Stimulated activated CD8-positive, alpha-beta memory T cell treated with anti-CD3 and anti-CD28 coated beads, Interleukin-15, amount 100 ng/mL, for 24 hours (primary cell): ENCODE data around the gene TIGD1.
A peak's percentile ranks its signal among the peaks of the same experiment; 100 is the strongest.

Experiments
- DNase-seq: peaks from one replicate; pipeline ENCODE4 v3.0.0-alpha.2; 2020; ENCODE audit warnings: low read depth

TIGD1 gene

DNA sequence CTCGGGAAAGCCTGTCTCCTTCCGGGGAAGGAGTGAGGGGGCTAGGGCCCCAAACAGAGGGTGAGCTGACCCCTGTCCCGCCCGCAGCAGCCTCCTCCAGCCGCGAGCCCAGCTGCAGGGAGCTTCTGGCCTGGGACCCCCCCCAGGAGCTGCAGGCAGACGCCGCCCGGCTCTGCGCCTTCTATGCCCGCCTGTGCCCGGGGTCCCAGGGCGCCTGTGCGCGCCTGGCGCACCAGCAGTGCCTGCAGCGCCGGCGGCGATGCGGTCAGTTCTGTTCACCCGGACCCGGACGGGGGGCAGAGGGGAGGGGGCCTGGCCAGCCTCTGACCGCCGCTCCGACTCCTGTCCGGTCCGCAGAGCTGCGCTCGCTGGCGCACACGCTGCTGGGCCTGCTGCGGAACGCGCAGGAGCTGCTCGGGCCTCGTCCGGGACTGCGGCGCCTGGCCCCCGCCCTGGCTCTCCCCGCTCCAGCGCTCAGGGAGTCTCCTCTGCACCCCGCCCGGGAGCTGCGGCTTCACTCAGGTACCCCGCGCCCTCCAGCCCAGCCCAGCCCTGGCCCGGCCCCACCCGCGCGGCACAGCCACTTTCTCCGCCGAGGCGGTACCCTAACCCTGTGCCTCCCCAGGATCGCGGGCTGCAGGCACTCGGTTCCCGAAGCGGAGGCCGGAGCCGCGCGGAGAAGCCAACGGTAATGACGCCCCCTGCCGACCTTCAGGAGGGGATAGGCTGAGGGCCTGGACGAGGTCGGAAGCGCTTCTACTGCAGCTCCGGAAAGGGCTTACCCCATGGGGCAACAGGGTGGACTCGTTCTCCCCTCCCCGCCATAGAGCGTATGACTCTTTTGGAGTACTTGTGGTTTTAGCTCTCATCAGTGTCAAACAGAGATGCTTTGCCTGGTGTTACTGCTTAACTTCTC is 26.4 kb downstream of the TIGD1 start:
- no peak for DNase-seq

DNA sequence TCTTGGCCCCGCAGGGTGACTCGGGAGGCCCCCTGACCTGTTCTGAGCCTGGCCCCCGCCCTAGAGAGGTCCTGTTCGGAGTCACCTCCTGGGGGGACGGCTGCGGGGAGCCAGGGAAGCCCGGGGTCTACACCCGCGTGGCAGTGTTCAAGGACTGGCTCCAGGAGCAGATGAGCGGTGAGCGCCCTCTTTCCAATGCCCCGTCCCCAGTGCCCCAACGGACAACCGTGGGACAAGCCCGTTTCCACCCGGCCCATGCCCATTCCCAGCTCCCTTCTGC is 27.0 kb downstream of the TIGD1 start:
- DNase-seq, result no peak

DNA sequence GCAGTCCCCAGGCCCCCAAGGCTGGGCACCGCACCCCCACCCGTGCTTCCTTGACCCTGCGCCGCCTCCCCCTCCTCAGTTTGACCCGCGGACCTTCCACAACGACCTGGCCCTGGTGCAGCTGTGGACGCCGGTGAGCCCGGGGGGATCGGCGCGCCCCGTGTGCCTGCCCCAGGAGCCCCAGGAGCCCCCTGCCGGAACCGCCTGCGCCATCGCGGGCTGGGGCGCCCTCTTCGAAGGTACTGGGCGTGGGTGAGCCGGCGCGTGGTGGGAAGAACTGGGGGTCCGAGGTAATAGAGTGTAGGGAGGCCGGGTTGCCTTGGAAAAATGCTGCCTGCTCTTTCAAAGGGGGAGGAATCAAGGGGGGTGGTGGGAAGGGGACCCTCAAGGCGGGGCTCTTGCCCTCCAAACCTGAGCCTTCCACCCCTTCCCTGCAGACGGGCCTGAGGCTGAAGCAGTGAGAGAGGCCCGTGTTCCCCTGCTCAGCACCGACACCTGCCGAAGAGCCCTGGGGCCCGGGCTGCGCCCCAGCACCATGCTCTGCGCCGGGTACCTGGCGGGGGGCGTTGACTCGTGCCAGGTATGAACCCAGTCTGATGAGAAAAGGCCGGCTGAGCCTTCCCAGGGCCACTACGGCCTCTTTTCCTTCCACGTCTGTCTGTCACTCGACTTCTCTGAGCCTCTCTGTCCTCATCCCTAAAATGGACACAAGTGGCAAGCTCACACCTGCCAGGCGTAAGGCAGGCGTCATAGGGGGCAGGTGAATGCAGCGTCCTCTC is 27.5 kb downstream of the TIGD1 start:
- no peak for DNase-seq

DNA sequence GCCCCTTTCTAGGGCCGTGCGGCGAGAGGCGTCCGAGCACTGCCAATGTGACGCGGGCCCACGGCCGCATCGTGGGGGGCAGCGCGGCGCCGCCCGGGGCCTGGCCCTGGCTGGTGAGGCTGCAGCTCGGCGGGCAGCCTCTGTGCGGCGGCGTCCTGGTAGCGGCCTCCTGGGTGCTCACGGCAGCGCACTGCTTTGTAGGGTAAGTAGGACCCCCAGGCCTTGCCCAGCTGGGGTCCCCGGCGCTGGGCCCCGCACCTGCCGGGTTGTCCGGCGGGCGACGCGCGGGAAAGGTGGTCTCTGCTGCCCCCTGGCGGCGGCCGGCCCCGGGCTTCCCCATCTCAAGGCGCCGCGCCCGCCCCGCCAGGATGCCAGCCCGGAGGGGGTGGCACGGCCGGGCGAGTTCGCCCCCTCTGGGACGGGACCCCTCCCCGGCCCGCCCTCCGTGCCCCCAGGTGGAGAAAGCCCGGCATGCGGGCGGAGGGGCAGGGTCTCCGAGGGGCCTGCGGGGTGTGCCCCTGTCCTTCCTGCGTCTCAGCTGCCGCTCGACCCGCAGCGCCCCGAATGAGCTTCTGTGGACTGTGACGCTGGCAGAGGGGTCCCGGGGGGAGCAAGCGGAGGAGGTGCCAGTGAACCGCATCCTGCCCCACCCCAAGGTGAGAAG is 28.3 kb downstream of the TIGD1 start:
- peak; percentile 76 for DNase-seq

DNA sequence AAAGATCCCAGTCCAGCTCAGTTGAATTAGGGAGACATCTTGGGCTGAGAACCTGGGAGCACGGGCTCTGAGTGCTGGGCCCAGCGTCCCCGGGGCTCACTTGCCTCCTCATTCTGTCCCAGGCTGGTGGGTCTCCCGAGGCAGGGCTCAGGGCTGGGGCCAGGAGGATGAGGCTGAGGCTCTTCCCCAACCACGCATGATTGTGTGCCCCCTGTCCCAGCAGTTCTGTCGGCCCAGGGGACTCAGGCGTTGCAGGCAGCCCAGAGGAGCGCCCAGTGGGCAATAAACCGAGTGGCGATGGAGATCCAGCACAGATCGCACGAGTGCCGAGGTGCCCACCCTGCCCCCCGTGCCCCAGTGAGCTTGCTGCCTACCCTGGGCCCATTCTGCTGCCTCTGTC is 29.3 kb downstream of the TIGD1 start:
- DNase-seq, result no peak

DNA sequence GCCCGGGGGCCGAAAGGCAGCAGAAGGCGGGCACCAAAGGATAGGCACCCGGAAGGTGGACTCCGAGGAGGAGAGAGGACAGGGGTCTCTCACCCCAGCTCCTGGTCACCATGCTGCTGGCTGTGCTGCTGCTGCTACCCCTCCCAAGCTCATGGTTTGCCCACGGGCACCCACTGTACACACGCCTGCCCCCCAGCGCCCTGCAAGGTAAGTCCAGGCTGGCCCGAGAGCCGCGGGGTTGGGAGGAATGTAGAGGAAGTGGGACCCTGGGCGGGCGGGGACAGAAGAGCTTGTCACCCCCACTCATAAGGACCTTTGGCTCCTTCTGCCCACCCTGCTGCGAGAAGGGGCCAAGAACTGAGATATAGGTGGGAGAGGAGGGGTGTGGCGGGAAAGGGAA is 29.9 kb downstream of the TIGD1 start:
- DNase-seq, result no peak

DNA sequence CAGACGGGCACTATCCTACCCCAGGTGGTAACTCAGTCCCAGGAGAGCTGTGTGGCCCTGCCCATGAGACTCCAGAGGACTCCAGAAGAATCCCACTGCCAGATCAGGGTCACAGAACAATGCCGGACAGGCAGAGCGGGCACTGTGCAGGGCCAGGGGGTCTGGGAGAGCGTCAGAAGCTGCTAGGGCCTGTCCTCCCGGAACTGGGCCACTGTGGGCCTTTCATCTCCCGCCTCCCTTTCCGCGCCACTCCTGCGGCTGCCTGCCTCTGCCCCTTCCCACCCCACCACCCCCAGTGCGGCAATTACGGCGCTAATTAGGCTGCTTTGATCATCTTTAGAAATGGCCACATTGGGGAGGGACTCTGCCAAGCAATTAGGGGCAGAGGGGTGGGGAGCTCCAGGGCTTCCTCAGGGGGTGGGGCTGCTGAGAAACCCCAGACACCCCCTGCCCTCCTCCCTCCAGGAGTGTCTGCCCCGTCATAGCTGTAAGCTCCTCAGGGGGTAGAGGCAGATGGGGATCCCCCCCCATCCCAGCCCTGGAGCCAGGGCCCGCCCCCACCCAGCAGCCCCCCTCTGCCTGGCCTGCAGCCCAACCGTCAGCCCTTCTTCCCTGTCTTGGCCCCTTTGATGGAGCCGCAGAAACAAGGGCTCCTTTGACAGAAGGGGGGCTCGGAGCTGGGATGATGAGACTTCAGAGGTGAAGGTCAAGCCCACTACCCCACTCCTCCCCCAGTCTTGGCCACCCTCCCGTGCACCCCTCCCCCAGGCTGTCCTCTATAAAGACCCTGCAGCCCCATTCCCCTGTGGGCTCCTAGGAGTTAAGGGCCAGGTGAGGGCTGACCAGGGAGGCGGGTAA is 30.5 kb downstream of the TIGD1 start, which contains the start of gene PRSS56:
Gene PRSS56, plus strand, starts transcription at position 808 of the 858 bp plus-strand sequence. CDS start 211 bp downstream, outside the sequence.
- no peak for DNase-seq

DNA sequence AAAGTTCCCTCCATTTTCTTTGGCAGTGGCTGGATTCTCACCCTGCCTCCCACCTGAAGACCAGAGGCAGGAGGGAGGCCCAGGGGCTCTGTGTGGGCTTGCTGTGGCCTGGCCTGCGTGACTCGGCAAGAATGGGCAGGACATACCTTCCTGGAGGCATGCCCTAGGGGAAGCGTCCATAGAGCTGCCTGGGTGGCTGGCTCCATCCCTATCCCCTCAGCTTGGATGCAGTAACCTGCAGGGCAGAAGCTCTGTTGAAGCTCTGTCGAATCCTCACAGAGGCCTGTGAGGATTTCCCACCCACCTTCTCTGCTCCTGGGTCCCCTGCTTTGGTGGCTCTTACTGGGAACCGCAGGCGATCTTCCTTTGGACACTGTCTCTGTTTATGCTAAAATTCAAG is 31.5 kb downstream of the TIGD1 start:
- no peak for DNase-seq

DNA sequence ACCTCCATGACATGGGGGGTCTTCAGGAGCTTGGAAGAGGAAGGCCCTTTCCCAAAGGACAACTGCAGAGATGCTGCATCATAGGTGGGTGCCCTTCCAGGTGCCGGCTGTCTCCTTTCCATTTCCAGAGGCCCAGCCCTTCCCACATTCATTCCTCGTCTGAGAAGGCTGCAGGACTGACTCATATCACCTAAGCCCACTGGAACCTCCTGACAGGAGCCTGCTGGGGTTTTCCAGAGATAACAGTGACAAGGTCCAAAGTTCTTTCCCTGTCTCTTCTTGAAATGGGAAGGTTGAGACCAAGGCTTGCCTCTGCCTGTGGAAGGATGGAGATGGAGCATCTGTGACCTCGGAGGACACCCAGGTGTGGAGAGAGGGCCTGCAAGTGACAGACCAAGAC is 33.8 kb downstream of the TIGD1 start:
- DNase-seq, result no peak

DNA sequence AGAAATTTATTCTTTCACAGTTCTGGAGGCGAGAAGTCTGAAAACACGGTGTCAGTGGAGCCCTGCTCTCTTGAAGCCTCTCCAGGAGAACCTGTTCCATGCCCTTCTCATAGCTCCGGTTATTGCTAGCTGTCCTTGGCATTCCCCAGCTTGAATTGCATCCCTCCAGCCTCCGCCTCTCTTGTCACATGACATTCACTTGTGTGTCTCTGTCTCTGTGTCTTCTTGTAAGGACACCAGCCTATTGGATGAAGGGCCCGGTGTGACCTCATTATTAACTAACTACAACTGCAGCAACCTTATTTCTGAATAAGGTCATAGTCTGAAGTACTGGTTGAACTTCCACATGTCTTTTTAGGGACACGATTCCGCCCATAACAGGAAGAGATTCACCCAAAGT is 34.7 kb downstream of the TIGD1 start:
- DNase-seq, result no peak

DNA sequence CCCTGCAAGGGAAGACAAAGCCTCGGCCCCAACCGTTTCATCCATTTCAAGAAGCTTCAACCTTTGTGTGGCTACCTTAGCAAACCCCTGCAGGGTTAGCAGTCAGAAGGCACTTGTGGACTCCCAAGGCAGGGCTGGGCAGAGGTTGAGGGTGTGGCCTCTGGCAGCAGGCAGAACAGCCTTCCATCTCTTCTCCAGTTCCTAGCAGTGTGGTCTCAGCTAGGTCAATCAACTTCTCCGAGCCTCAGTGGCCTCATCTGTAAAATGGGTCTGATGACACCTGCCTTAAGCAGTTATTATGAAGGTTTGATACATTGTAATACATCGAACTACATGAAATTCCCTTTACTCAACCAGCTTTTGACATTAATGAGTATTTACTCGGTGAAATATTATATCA is 37.0 kb downstream of the TIGD1 start:
- no peak for DNase-seq

DNA sequence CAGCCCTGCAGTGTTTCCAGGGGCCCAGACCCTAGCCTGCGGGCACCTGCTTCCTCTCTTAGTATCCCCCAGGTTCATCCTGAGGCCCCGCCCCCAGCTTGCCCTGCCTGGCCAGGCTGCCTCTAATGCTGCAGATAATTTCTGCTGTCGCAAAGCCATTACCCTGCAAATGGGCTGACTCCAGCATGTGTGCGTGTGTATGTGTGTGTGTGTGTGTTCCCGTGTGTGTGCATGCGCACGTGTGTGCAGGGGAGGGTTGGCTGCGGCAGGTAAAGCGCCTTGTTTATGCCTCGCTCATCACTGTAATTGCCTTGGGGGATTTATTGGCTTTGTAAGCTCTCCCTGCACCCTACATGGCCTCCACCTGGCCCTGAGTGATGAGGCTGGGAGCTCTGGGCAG is 37.8 kb downstream of the TIGD1 start:
- DNase-seq, result no peak

DNA sequence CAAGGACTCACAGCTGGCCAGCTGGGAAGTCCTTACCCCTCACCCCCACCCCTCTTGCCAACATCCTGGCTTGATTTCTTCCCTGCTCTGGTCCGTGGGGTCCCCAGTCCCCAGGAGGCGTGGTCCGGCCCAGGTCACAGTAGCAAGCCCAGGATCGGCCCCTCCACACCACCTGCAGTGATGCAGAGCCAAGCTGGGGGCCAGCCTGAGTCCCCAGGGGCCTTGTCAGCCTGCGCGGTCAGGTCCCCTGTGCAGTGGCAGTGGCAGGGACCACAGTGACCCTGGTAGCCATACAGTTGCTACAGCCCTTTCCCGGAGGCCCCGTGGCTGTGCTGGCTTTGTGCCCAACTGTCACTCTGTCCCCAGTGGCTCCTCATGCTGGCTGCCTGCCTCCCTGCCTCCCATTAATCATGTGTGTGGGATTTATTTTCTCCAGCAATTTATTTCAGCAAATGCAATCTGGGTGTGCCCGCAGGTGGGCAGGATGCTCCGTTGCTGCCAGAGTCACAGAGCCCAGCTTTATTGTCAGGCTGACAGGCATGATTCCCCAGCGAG is 38.9 kb downstream of the TIGD1 start:
- DNase-seq, result no peak

DNA sequence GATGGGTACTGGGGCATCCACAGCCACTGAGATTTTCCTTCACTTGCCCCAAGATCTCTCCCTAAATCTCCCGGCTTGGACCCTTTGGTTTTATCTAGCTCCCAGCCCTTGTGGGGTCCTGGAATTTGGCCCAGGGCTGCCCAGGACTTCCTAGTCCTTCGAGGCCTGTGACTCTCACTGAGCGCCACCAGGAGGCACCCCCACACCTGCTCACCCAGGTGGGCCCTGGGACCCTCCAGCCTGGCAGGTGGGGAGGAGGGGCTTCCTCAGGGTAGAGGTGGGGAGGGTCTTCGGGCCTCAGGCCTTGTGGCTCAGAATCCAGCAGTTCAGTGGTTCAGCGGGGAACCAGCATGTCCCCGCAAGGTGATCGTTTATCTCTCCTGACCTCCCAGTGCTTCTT is 42.1 kb downstream of the TIGD1 start:
- no peak for DNase-seq

DNA sequence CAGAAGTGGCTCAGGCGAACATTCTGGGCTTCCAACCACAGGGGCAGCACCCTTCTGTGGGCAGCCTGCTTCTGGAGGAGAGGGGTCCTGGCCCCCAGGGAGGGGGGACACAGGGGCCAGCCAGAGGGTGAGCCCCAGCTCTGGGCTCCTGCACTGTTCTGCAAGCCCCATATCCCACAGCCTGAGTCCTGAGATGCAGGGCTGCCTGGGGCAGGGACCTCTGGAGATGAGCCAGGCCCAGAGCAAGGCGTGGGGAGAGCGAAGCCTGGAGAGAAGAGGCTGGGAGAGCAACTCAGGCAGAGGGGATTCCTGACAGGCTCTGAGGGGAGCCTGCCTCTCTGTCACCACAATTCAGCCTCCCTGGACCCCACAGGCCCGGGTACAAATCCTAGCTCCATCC is 43.6 kb downstream of the TIGD1 start:
- DNase-seq, result no peak

DNA sequence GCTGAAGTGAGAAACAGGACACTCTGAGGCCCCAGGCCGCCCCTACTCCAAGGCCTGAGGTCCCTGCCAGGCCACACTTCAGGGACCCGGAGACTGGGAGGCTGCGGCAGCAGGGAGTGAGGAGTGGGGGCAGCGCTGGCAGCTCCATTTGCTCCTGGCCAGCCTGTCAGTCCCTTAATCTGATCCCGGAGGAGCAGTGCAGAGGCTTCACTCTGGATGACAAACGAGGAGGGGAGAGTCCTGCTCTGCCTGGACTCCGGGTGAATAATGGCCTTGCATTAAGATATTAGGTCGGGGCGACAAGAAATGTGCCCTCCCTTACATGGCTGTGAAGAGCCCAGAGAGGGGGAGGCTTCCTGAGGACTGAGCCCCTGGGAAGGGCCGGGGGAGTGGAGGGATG is 44.5 kb downstream of the TIGD1 start:
- DNase-seq, result no peak

DNA sequence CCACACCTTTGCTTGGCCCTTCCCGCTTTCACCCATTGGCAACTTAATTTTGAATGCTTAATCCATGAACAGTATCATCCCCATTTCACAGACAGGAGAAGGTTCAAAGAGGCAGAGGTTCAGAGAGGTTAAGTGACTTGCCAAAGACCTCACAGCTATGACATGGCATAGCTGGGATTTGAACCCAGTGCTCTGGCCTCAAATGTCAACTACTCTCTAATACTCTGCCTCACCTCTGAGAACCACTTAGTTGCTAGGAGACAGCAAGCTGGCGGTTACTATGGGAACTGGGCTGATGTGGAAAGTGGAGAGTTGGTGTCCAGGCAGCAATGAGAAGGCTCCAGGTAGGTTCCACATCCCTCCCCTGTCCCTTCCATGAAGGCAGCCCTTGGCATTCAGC is 45.9 kb downstream of the TIGD1 start:
- no peak for DNase-seq

DNA sequence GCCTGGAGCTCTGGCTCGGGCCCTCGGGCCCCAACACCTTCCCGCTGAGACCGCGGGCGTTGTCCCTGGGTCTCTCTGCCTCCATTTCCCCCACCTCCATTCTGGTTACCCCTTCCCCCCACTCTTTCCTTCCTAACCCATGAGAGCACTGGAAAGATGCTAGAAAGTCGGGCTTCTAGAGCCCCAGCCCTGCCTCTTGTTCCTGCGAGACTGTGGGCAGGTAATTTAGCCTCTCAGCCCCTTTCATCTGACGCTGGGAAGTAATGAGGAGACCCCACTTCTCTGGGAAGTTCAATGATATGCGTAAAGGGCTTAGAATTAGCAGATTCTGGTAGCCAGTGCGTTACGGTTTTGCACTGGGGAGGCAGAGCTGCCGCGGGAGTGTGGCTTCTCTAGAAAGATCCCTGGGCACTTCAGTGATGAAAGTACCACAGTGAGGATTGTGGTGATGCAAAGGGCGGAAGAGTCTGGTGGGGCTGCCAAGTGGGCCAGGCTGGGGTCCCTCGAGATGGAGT is 46.5 kb downstream of the TIGD1 start:
- DNase-seq, result no peak

DNA sequence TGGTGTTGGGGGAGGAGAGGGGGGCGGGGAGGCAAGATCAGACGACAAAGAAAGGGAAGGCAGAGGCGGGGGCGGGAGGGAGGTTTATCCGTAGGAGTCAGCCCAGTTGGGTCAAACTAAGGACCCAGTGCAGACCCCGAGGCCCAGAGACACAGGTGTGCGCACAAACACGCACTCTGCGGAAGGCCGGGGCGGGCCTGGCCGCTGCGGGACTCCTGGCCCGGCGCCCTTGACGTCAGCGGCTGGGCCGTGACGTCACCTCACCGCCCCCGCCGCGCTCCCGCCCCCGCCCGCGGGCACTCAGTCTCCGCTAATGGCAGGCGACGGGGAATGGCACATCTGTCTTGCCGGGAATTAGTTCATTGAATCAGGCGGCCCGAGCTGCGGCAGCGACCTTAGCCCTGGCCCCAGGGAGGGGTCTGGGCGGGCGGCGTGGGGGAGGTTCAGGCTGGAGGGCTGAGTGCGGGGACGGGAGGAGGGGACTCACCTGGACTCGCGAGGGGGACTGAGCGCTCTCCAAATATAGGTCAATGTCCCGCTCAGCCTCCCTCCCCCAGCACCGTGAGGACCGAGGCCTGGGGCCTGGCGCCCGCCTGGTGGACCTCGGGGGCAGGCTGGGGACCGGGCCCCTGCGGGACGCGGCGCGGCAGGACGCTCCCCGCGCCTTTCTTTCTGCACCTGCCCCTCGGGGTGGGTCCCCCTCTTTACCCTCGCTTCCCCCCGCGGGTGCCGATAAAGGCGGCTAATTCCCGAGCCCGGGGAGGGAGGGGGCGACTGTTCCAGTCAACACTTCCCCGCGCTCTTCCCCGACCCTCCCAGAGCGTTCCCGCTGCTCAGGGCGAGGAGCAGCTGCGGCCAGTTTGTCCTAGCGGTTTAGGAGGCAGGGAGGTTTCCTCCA is 47.2 kb downstream of the TIGD1 start:
- DNase-seq, result no peak

DNA sequence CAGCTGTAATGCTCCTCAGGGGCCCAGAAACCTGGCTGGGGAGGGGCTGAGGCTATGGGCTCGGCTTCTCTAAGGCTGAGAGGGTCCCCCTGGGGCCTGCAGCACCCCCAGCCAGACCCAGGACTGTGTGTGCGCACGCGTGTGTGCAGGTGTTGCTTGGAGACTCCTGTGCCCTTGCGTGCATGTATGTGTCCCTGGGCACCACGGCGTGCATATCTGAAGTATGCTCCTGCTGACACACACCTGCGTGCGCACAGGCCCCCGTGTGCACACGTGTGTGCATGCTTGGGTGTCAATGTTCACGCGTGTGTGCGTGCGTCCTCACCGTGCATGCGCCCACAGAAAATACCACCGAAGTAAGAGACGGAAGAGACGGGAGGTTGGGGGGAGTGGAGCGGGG is 47.8 kb downstream of the TIGD1 start:
- no peak for DNase-seq
